Ovary (tissue), 3 donors: ENCODE measurements around the gene SMURF1.

Experiments
- POLR2A ChIP-seq: fragments of 450-650 bp; IDR thresholded peaks from one replicate; pipeline ENCODE4 v1.6.1; 2017; ENCODE audit warnings: antibody characterized with exemption, mild to moderate bottlenecking, moderate library complexity
- TF ChIP-seq, protein P1 (sequence below), 3 donors: fragments of 450-650 bp in 2 of 3; fragments of 200-600 bp in 1 of 3; IDR thresholded peaks; one replicate each; pipeline versions ENCODE4 v1.5.1 to v1.8.0; 2016 to 2022; ENCODE audit warnings: antibody characterized with exemption in 3 of 3, mild to moderate bottlenecking in 1 of 3
- donor health status: DM: no; HTN: no; CAD: no.

DNA sequence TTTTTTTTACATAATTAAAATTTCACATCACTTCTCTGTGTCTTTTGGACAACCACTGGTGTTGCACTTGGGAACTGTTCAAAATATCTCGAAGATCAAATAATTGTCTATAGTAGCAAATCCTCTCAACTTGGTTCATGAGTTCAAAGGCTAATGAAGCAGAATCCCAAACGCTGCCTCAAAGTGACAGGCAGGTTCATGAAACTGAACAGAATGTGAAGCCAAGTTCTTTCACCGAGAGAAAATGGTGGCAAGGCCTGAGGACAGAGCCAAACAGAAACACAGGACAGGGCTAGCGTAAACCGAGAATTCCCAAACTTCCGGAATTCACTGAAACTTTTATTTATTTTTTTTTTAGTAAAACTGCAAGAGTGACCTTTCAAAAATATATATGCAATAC, 21.1 kb downstream of the SMURF1 start:
- TF ChIP-seq, protein P1, sequence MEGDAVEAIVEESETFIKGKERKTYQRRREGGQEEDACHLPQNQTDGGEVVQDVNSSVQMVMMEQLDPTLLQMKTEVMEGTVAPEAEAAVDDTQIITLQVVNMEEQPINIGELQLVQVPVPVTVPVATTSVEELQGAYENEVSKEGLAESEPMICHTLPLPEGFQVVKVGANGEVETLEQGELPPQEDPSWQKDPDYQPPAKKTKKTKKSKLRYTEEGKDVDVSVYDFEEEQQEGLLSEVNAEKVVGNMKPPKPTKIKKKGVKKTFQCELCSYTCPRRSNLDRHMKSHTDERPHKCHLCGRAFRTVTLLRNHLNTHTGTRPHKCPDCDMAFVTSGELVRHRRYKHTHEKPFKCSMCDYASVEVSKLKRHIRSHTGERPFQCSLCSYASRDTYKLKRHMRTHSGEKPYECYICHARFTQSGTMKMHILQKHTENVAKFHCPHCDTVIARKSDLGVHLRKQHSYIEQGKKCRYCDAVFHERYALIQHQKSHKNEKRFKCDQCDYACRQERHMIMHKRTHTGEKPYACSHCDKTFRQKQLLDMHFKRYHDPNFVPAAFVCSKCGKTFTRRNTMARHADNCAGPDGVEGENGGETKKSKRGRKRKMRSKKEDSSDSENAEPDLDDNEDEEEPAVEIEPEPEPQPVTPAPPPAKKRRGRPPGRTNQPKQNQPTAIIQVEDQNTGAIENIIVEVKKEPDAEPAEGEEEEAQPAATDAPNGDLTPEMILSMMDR (IDR thresholded peaks at IDR 0.05), result no peak
- TF ChIP-seq POLR2A, result no peak
